RWPE1 (cell line): Measurements from ENCODE around the gene WDFY1.

Source experiments
- CTCF ChIA-PET: fragments of 350-600 bp; sonication (Branson Sonifier 250); formaldehyde crosslinking; extraction: SDS; loops from one replicate; lab custom pipeline; 2021; lab: Yijun Ruan, JAX
- POLR2A ChIA-PET: fragments of 400-600 bp; formaldehyde crosslinking; extraction: SDS; loops from one replicate; lab custom pipeline; 2020; ENCODE audit warnings: antibody characterized with exemption; ENCODE audit not compliant: low non-redundant PET; lab: Yijun Ruan, JAX
- DNase-seq: peaks from one replicate; pipeline ENCODE4 v3.0.0; 2012; ENCODE audit warnings: low spot score
- H3K27ac ChIP-seq: fragments of 450-650 bp; 2 replicates; pipeline ENCODE4 v1.5.1; 2017
- CTCF ChIP-seq: fragments of 450-650 bp; conservative IDR thresholded peaks from 2 replicates; pipeline ENCODE4 v1.5.1; 2017; ENCODE audit warnings: low read depth, mild to moderate bottlenecking

WDFY1 gene

GRCh38 chr2:223826995-223827394, 118.1 kb downstream of the WDFY1 start:
- H3K27ac ChIP-seq: no peak overlapping the region
- ChIA-PET CTCF (no interaction called here), POLR2A (no interaction called here)

More at GRCh38 chr2:223826995-223827394, 118.1 kb downstream of the WDFY1 start:
- no peak for DNase-seq
- TF ChIP-seq CTCF: no peak
